ENCODE results near the gene ZNF519.

Gene ZNF519

DNA sequence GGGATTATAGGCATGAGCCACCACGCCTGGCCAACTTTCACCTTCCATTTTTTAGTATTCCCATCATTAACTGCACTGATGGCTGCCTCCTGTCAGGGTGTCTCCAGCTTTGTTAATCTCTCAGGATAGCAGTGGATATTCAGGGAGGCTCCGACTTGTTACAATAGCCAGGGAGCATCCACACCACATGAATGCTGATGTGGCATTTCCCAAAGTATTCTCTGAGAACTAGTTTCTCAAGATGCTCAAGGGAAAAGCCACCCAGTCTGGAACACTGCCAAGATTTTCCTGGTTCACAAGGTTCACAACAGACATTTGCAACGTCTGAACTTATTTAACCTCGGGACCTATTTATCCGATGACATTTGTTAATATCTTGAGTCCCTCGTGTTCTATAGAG lies 33.8 kb downstream of the ZNF519 start:
- DNase-seq (ENCODE audit: low spot score) = no peak

DNA sequence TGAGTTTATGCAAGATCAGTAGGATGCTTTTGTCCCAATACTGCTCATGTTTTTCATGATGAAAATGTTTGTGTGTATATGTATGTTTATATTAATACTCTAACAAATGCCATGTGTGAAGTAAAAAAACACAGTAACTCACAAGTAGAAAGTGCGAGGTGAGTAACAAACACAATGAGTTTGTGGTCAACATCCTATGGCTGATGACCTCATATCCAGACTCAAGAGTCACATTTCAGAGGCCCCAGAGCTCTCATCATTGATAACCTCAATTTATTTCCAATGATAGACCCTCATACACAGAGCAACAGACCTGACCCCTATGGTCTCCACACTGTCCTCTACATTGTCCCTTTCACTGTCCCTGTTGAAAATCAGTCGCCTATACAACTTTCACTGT lies 34.5 kb downstream of the ZNF519 start:
- no peak for DNase-seq (ENCODE audit: low spot score)

- DNase-seq (ENCODE audit: low spot score) = no peak
These were observed 38.8 kb downstream of the ZNF519 start for GRCh38 chr18:14093307-14093915.

DNA sequence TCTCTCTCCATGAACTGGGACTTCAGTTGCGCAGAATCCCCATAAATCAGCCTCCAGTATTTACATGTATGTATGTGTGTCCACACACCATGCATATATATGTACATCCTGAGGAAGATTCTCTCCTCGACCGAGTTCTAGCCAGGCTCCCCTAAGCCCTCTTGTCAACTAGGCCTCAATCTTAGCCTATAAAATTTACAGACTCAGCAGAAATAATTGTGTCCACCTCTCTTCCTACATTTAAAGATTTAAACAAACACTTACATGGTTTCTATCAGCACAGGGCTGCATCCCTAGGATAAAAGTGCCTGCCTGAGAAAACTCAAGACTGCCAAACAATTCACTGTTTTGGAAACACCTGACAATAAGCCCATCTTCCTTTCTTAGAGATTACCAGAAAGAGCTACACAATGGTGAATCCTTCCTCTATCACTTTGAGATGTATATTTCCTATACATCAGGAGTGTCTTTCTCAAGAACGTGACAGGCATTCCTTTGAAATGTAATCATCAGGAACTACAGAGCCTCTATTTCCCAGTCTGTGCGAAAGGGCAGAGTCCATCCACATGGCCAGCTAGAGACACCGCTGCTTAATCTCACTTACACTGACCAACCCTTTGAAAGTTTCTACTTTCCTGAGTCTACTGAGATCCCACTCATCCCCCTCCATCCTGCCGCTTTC lies 39.5 kb downstream of the ZNF519 start:
- DNase-seq (ENCODE audit: low spot score) = no peak

GRCh38 chr18:14089781-14090180 lies 42.5 kb downstream of the ZNF519 start:
- DNase-seq (ENCODE audit: low spot score) = no peak

DNA sequence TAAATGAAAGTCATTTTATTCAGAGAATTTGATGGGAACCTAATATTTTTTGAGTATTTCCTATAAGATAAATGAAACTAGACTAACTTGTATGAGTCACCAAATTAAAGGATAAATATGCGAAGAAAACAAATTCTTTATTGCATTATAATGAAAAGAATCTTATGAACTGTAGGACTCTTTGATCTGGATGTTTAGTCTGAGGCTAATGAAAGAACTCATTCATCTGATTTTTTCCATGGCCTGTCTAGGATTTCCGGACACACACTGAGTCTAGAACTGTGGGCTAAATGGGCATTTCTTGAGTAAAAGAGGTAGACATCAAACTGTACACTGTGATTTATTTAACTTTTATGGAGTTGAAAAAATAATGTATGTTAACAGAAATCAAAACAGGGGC lies 43.0 kb downstream of the ZNF519 start:
- no peak for DNase-seq (ENCODE audit: low spot score)

- peak; percentile 44 for DNase-seq (ENCODE audit: low spot score)
These were observed 45.6 kb downstream of the ZNF519 start for GRCh38 chr18:14086458-14087231.

GRCh38 chr18:14085770-14086457 lies 46.3 kb downstream of the ZNF519 start:
- DNase-seq (ENCODE audit: low spot score) = no peak

GRCh38 chr18:14075196-14075595 lies 57.0 kb downstream of the ZNF519 start:
- no peak for DNase-seq (ENCODE audit: low spot score)

DNA sequence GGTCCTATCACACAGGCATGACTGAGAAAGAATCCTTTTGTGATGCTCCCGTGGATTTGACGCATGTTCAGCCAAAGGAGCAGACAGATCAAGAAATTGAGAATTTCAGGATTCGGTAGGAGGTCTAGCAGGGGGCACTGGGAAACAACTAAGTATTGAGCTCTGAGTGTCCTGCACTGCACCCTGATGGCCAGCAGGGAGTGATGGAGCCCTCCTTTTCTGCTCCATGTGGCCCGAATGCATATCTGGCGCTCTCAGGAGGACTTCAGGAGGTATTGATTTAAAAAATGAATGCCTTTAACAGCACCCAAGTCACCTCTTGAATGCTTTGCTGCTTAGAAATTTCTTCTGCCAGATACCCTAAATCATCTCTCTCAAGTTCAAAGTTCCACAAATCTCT lies 58.0 kb downstream of the ZNF519 start:
- no peak for DNase-seq (ENCODE audit: low spot score)

DNA sequence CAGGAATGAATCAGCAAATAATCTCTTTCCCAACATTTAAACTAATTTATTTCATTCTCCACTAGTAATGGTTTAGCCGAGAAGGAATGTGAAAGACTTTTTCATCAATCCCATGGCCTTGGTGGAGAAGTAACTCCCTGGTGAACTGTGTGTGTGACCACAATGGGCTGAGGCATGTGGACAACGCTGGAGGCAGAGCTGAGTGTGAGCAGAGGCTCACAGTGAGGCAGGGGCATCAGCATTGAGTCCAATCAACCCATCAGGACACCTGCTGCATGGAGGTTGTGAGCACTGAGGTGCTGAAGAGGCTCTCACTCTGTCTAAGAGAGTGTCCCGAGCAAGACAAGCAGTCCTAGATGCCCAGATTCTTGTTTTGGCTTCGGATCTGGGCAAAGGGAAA lies 78.6 kb downstream of the ZNF519 start:
- DNase-seq (ENCODE audit: low spot score) = no peak
